K562 treated with DMSO at 1 percent for 24 hours (cell line): ENCODE results near the gene MTUS2. TPM values are rescaled to one million over a fixed set of nuclear protein-coding genes. Genes with fewer than 3 reads are reported as not detected.

Source experiments
- total RNA-seq: library from RNA; unstranded; fragments of 300-600 nt; gene quantifications from 2 replicates; pipeline ENCODE4 v1.2.3, GENCODE V29; 2022; ENCODE audit warnings: low read depth; ENCODE audit not compliant: insufficient read depth

The MTUS2 gene
- total RNA-seq = 0.13 and 0.16 TPM in 2 replicates

GRCh38 chr13:28820099-28821051, at the start of gene MTUS2:
TSS of gene MTUS2 (plus strand) at chr13:28820339.

Other genes starting within 250 kb of the MTUS2 start
- gene POMP, start 161.2 kb upstream of the MTUS2 start, total RNA-seq = 47.1 and 57.8 TPM in 2 replicates
- gene SLC46A3, start 101.4 kb upstream of the MTUS2 start, total RNA-seq = 2.6 TPM in 2 replicates